Measurements from ENCODE around the gene NPIPA7.
"Not testable (repeated sequence)": the region's sequence is repeated elsewhere in the genome, so short reads cannot be mapped to it uniquely, and the experiment has no call there.

The NPIPA7 gene

DNA sequence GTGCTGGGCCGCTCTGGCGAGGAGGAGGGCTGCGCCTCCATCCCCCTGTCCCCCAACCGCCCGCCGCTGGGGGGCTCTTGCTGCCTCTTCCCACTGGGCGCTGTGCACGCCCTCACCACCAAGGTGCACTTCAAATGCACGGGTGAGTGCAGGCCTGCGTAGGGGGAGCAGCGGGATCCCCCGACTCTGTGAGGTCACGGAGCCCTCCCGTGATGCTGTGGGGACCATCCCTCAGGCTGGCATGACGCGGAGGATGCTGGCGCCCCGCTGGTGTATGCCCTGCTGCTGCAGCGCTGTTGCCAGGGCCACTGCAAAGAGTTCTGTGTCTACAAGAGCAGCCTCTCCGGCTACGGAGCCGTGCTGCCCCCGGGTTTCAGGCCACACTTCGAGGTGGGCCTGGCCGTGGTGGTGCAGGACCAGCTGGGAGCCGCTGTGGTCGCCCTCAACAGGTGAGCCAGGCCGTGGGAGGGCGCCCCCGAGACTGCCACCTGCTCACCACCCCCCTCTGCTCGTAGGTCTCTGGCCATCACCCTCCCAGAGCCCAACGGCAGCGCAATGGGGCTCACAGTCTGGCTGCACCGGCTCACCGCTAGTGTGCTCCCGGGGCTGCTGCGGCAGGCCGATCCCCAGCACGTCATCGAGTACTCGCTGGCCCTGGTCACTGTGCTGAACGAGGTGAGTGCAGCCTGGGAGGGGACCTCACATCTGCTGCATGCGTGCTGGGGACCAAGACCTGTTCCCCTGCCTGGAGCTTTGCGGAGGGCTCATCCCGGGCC is 9.7 kb upstream of the NPIPA7 start:
- H3K36me3 ChIP-seq (ENCODE audit: control insufficient read depth in 2 of 2, insufficient read depth in 2 of 2, low read length in 2 of 2); H3K27ac ChIP-seq (ENCODE audit: low read length); H3K27me3 ChIP-seq (ENCODE audit: control insufficient read depth in 1 of 2, insufficient read depth in 2 of 2, low read length in 2 of 2); H3K9me3 ChIP-seq (ENCODE audit: control insufficient read depth in 2 of 2, low read length in 2 of 2); H3K4me1 ChIP-seq (ENCODE audit: control insufficient read depth, insufficient read depth, low read length); H3K4me3 ChIP-seq (ENCODE audit: low read length in 2 of 2); H3K9ac ChIP-seq (ENCODE audit: low read length in 2 of 2): not testable (repeated sequence)

DNA sequence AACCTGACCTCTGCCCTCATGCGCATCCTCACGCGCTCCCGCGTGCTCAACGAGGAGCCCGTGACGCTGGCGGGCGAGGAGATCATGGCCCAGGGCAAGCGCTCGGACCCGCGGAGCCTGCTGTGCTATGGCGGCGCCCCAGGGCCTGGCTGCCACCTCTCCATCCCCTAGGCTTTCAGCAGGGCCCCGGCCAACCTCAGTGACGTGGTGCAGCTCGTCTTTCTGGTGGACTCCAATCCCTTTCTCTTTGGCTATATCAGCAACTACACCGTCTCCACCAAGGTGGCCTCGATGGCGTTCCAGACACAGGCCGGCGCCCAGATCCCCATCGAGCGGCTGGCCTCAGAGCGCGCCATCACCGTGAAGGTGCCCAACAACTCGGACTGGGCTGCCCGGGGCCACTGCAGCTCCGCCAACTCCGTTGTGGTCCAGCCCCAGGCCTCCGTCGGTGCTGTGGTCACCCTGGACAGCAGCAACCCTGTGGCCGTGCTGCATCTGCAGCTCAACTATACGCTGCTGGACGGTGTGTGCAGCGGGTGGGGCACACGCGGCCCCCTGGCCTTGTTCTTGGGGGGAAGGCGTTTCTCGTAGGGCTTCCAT is 7.7 kb upstream of the NPIPA7 start:
- H3K4me3 ChIP-seq (ENCODE audit: low read length in 2 of 2); H3K27me3 ChIP-seq (ENCODE audit: control insufficient read depth in 1 of 2, insufficient read depth in 2 of 2, low read length in 2 of 2); H3K9ac ChIP-seq (ENCODE audit: low read length in 2 of 2); H3K9me3 ChIP-seq (ENCODE audit: control insufficient read depth in 2 of 2, low read length in 2 of 2); H3K4me1 ChIP-seq (ENCODE audit: control insufficient read depth, insufficient read depth, low read length); H3K36me3 ChIP-seq (ENCODE audit: control insufficient read depth in 2 of 2, insufficient read depth in 2 of 2, low read length in 2 of 2); H3K27ac ChIP-seq (ENCODE audit: low read length): not testable (repeated sequence)

DNA sequence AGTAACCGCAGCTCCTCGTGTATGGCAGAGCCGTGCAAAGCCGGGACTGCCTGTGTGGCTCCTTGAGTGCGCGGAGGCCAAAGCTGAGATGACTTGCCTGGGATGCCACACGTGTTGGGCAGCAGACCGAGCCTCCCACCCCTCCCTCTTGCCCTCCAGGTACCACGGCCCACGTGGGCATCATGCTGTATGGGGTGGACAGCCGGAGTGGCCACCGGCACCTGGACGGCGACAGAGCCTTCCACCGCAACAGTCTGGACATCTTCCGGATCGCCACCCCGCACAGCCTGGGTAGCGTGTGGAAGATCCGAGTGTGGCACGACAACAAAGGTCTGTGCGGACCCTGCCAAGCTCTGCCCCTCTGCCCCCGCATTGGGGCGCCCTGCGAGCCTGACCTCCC is 4.7 kb upstream of the NPIPA7 start:
- not testable (repeated sequence) for H3K4me3 ChIP-seq (ENCODE audit: low read length in 2 of 2); H3K4me1 ChIP-seq (ENCODE audit: control insufficient read depth, insufficient read depth, low read length); H3K9ac ChIP-seq (ENCODE audit: low read length in 2 of 2); H3K27me3 ChIP-seq (ENCODE audit: control insufficient read depth in 1 of 2, insufficient read depth in 2 of 2, low read length in 2 of 2); H3K36me3 ChIP-seq (ENCODE audit: control insufficient read depth in 2 of 2, insufficient read depth in 2 of 2, low read length in 2 of 2); H3K9me3 ChIP-seq (ENCODE audit: control insufficient read depth in 2 of 2, low read length in 2 of 2); H3K27ac ChIP-seq (ENCODE audit: low read length)

GRCh38 chr16:16399685-16400084 is 20.7 kb downstream of the NPIPA7 start:
- not testable (repeated sequence) for H3K9ac ChIP-seq (ENCODE audit: low read length in 2 of 2); H3K9me3 ChIP-seq (ENCODE audit: control insufficient read depth in 2 of 2, low read length in 2 of 2); H3K4me3 ChIP-seq (ENCODE audit: low read length in 2 of 2); H3K27me3 ChIP-seq (ENCODE audit: control insufficient read depth in 1 of 2, insufficient read depth in 2 of 2, low read length in 2 of 2); H3K4me1 ChIP-seq (ENCODE audit: control insufficient read depth, insufficient read depth, low read length); H3K27ac ChIP-seq (ENCODE audit: low read length); H3K36me3 ChIP-seq (ENCODE audit: control insufficient read depth in 2 of 2, insufficient read depth in 2 of 2, low read length in 2 of 2)

DNA sequence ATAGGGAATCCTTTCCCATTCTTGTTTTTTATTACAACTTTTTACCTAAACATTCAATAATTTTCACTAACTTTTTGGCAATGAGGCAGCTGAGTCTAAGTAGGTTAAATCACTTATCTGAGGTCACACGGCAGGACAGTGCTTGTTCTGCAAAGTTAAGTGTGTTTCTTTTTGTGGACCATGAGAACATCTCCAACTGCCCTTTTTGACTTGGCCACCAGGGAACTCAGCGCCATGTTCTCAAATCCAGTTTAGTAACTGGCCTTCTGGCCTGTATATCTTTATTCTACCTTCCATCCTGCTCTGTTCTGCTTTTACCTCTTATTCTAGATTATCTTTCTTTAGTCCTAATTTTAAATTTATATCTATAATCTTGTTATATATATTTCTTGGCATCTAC is 23.4 kb downstream of the NPIPA7 start:
- not testable (repeated sequence) for H3K27ac ChIP-seq (ENCODE audit: low read length); H3K9me3 ChIP-seq (ENCODE audit: control insufficient read depth in 2 of 2, low read length in 2 of 2); H3K4me1 ChIP-seq (ENCODE audit: control insufficient read depth, insufficient read depth, low read length); H3K4me3 ChIP-seq (ENCODE audit: low read length in 2 of 2); H3K27me3 ChIP-seq (ENCODE audit: control insufficient read depth in 1 of 2, insufficient read depth in 2 of 2, low read length in 2 of 2); H3K36me3 ChIP-seq (ENCODE audit: control insufficient read depth in 2 of 2, insufficient read depth in 2 of 2, low read length in 2 of 2); H3K9ac ChIP-seq (ENCODE audit: low read length in 2 of 2)

DNA sequence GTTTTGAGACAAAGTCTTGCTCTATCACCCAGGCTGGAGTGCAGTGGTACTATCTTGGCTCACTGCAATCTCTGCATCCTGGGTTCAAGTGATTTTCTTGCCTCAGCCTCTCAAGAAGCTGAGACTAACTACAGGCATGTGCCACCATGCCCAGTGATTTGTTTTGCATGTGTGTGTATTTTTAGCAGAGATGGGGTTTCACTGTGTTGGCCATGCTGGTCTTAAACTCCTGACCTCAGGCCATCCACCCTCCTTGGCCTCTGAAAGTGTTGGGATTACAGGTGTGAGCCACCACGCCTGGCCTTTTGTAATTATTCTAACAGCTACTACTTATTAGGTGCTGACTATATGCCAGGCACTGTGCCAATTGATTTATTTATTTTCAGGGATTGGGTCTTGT is 25.3 kb downstream of the NPIPA7 start:
- not testable (repeated sequence) for H3K36me3 ChIP-seq (ENCODE audit: control insufficient read depth in 2 of 2, insufficient read depth in 2 of 2, low read length in 2 of 2); H3K27ac ChIP-seq (ENCODE audit: low read length); H3K4me1 ChIP-seq (ENCODE audit: control insufficient read depth, insufficient read depth, low read length); H3K4me3 ChIP-seq (ENCODE audit: low read length in 2 of 2); H3K9ac ChIP-seq (ENCODE audit: low read length in 2 of 2); H3K27me3 ChIP-seq (ENCODE audit: control insufficient read depth in 1 of 2, insufficient read depth in 2 of 2, low read length in 2 of 2); H3K9me3 ChIP-seq (ENCODE audit: control insufficient read depth in 2 of 2, low read length in 2 of 2)

- not testable (repeated sequence) for H3K4me3 ChIP-seq (ENCODE audit: low read length in 2 of 2); H3K27ac ChIP-seq (ENCODE audit: low read length); H3K27me3 ChIP-seq (ENCODE audit: control insufficient read depth in 1 of 2, insufficient read depth in 2 of 2, low read length in 2 of 2); H3K4me1 ChIP-seq (ENCODE audit: control insufficient read depth, insufficient read depth, low read length); H3K9ac ChIP-seq (ENCODE audit: low read length in 2 of 2); H3K9me3 ChIP-seq (ENCODE audit: control insufficient read depth in 2 of 2, low read length in 2 of 2); H3K36me3 ChIP-seq (ENCODE audit: control insufficient read depth in 2 of 2, insufficient read depth in 2 of 2, low read length in 2 of 2)
These were observed 26.5 kb downstream of the NPIPA7 start for GRCh38 chr16:16405421-16405820.

DNA sequence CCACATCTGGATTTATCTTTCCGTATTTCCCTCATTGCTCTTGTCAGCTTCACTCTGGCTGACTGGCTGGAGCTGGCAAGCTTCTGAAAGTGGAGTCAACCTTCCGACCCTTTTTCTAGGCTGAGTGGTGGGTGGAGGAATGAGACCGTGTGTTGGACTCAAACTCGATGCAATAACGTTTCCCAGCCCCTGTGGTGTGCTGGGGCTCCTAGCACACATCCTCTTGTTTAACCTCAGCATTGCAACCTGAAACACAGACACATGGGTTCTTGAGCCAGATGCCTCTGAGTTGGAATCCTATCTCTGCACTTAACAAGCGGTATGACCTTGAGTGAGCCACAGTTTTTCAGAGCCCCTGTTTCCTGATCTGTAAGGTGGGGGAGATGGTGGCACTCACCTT is 29.5 kb downstream of the NPIPA7 start:
- H3K4me1 ChIP-seq (ENCODE audit: control insufficient read depth, insufficient read depth, low read length); H3K27ac ChIP-seq (ENCODE audit: low read length); H3K4me3 ChIP-seq (ENCODE audit: low read length in 2 of 2); H3K36me3 ChIP-seq (ENCODE audit: control insufficient read depth in 2 of 2, insufficient read depth in 2 of 2, low read length in 2 of 2); H3K9ac ChIP-seq (ENCODE audit: low read length in 2 of 2); H3K9me3 ChIP-seq (ENCODE audit: control insufficient read depth in 2 of 2, low read length in 2 of 2); H3K27me3 ChIP-seq (ENCODE audit: control insufficient read depth in 1 of 2, insufficient read depth in 2 of 2, low read length in 2 of 2): not testable (repeated sequence)

DNA sequence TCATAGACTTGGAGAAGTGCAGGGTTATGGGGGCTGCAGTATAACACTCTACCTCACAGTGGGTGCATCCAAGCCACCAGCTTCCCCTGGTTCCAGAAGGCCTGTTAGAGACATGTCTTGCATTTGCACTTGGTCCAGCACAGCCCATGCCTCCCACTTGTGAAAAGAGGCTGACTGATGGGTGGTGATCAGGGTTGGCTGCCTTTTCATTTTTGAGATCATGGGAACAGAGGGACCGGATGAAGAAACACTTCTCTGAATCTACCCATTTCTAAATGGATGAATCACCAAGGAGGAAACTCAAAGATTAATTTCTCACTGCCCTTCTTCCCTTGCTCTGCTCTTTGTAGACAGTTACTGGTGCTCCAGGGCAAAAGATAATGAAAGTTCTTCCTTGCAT is 34.8 kb downstream of the NPIPA7 start:
- H3K9ac ChIP-seq (ENCODE audit: low read length in 2 of 2); H3K9me3 ChIP-seq (ENCODE audit: control insufficient read depth in 2 of 2, low read length in 2 of 2); H3K4me3 ChIP-seq (ENCODE audit: low read length in 2 of 2); H3K27ac ChIP-seq (ENCODE audit: low read length); H3K4me1 ChIP-seq (ENCODE audit: control insufficient read depth, insufficient read depth, low read length); H3K27me3 ChIP-seq (ENCODE audit: control insufficient read depth in 1 of 2, insufficient read depth in 2 of 2, low read length in 2 of 2); H3K36me3 ChIP-seq (ENCODE audit: control insufficient read depth in 2 of 2, insufficient read depth in 2 of 2, low read length in 2 of 2): not testable (repeated sequence)

- not testable (repeated sequence) for H3K36me3 ChIP-seq (ENCODE audit: control insufficient read depth in 2 of 2, insufficient read depth in 2 of 2, low read length in 2 of 2); H3K27ac ChIP-seq (ENCODE audit: low read length); H3K27me3 ChIP-seq (ENCODE audit: control insufficient read depth in 1 of 2, insufficient read depth in 2 of 2, low read length in 2 of 2); H3K4me1 ChIP-seq (ENCODE audit: control insufficient read depth, insufficient read depth, low read length); H3K9ac ChIP-seq (ENCODE audit: low read length in 2 of 2); H3K9me3 ChIP-seq (ENCODE audit: control insufficient read depth in 2 of 2, low read length in 2 of 2); H3K4me3 ChIP-seq (ENCODE audit: low read length in 2 of 2)
These were observed 38.1 kb downstream of the NPIPA7 start for GRCh38 chr16:16417071-16417470.

DNA sequence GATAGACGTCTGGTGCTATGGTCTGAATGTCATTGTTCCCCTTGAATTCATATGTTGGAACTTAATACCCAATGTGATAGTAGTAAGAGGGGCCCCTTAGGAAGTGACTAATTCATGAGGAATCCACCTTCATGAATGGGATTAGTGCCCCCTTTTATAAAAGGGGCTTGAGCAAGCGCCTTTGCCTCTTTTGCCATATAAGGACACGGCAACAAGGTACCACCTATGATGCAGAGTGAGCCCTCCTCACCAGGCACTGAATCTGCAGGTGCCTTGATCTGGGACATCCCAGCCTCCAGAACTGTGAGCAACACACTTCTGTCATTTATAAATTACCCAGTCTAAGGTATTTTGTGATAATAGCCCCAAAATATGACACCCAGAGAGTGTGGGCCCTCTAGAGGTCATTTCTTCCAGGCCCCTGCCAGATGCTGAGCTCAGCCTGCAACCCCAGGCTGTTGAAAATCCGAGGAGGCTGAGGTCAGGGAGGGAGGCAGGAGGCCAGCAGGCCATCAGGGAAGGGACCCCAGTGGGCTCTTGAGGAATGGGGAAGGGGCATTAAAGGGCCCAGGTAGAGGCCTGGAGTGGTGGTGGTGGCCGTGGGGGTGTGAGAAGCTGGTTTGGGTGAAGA is 39.1 kb downstream of the NPIPA7 start:
- H3K4me1 ChIP-seq (ENCODE audit: control insufficient read depth, insufficient read depth, low read length); H3K9ac ChIP-seq (ENCODE audit: low read length in 2 of 2); H3K4me3 ChIP-seq (ENCODE audit: low read length in 2 of 2); H3K9me3 ChIP-seq (ENCODE audit: control insufficient read depth in 2 of 2, low read length in 2 of 2); H3K27me3 ChIP-seq (ENCODE audit: control insufficient read depth in 1 of 2, insufficient read depth in 2 of 2, low read length in 2 of 2); H3K27ac ChIP-seq (ENCODE audit: low read length); H3K36me3 ChIP-seq (ENCODE audit: control insufficient read depth in 2 of 2, insufficient read depth in 2 of 2, low read length in 2 of 2): not testable (repeated sequence)

All from stomach smooth muscle (tissue), 2 donors.